GM12874 (cell line): ENCODE measurements around the gene DPPA4.

Experiments
- CTCF ChIP-seq: IDR thresholded peaks from 2 replicates; pipeline ENCODE4 v1.5.1; 2011; ENCODE audit warnings: low read depth, mild to moderate bottlenecking, control low read depth, low read length, moderate library complexity; ENCODE audit not compliant: insufficient read depth

The DPPA4 gene

GRCh38 chr3:109334572-109334971, 2.8 kb downstream of the DPPA4 start:
- TF ChIP-seq CTCF, result no peak

- no peak for TF ChIP-seq CTCF
Observed at GRCh38 chr3:109331692-109332091, 5.7 kb downstream of the DPPA4 start.

GRCh38 chr3:109330405-109330804, 6.9 kb downstream of the DPPA4 start:
- no peak for TF ChIP-seq CTCF

GRCh38 chr3:109328202-109328601, 9.1 kb downstream of the DPPA4 start:
- TF ChIP-seq CTCF, result no peak

GRCh38 chr3:109325657-109326056, 11.7 kb downstream of the DPPA4 start:
- no peak for TF ChIP-seq CTCF

GRCh38 chr3:109325109-109325508, 12.2 kb downstream of the DPPA4 start:
- no peak for TF ChIP-seq CTCF

GRCh38 chr3:109316162-109316730, 21.1 kb downstream of the DPPA4 start, which contains the start of gene DPPA2:
Gene DPPA2 (minus strand): TSS chr3:109316517. CDS start chr3:109314542, 1,975 bp downstream.
- no peak for TF ChIP-seq CTCF
